CD14-positive monocyte (primary cell): ENCODE measurements around the gene EFCAB12. TPM values are rescaled to one million over a fixed set of nuclear protein-coding genes. Genes with fewer than 3 reads are reported as not detected.
A peak's percentile ranks its signal among the peaks of the same experiment; 100 is the strongest.

Source experiments
- DNase-seq, 3 donors: peaks; one replicate each; pipeline ENCODE4 v3.0.0-alpha.2; 2011 to 2022
- H2AFZ ChIP-seq: 2 replicates; pipeline ENCODE4 v1.6.0; 2012; ENCODE audit warnings: mild to moderate bottlenecking, low read depth, low read length, inconsistent platforms; ENCODE audit not compliant: insufficient read depth, poor library complexity, severe bottlenecking
- H3K27ac ChIP-seq, 2 donors: 1 replicate in 1 of 2; 2 replicates in 1 of 2; pipeline ENCODE4 v1.5.1; 2012 to 2013; ENCODE audit warnings: low read length in 2 of 2, control low read depth in 1 of 2, inconsistent platforms in 1 of 2, low read depth in 1 of 2, mild to moderate bottlenecking in 1 of 2
- H3K27me3 ChIP-seq, 2 donors: one replicate each; pipeline versions ENCODE4 v1.6.0 to v1.6.1; 2011 to 2013; ENCODE audit warnings: low read length in 2 of 2; ENCODE audit not compliant: control insufficient read depth in 2 of 2, insufficient read depth in 2 of 2
- H3K36me3 ChIP-seq, 2 donors: replicated peaks in 1 of 2; 1 replicate in 1 of 2; 2 replicates in 1 of 2; pipeline versions ENCODE4 v1.5.1 to v1.6.1; 2012 to 2013; ENCODE audit warnings: low read length in 2 of 2, control low read depth in 1 of 2, inconsistent platforms in 1 of 2, mild to moderate bottlenecking in 1 of 2; ENCODE audit not compliant: insufficient read depth in 2 of 2, control insufficient read depth in 1 of 2
- H3K4me1 ChIP-seq, 2 donors: 1 replicate in 1 of 2; 2 replicates in 1 of 2; pipeline versions ENCODE4 v1.5.1 to v1.6.1; 2012 to 2013; ENCODE audit warnings: low read length in 2 of 2, control low read depth in 1 of 2, inconsistent platforms in 1 of 2, mild to moderate bottlenecking in 1 of 2, moderate library complexity in 1 of 2; ENCODE audit not compliant: insufficient read depth in 2 of 2, control insufficient read depth in 1 of 2
- H3K4me2 ChIP-seq: replicated peaks from 2 replicates; pipeline ENCODE3; 2012; ENCODE audit warnings: low read length, moderate library complexity, mild to moderate bottlenecking; ENCODE audit not compliant: poor library complexity, severe bottlenecking; ENCODE audit errors: extremely low read depth
- H3K4me3 ChIP-seq, 3 experiments: fragments of 200-600 bp in 1 of 3; sonication (generic) in 1 of 3; replicated peaks in 1 of 3; 1 replicate in 2 of 3; 2 replicates in 1 of 3; pipeline ENCODE4 v1.5.1; 2011 to 2013; ENCODE audit warnings: low read length in 3 of 3, mild to moderate bottlenecking in 3 of 3, control low read depth in 2 of 3, low read depth in 2 of 3, inconsistent platforms in 1 of 3, moderate library complexity in 1 of 3
- H3K79me2 ChIP-seq: 2 replicates; pipeline ENCODE4 v1.6.0; 2012; ENCODE audit warnings: mild to moderate bottlenecking, control low read depth, inconsistent platforms, low read length, moderate library complexity; ENCODE audit not compliant: insufficient read depth
- H3K9ac ChIP-seq: 2 replicates; pipeline ENCODE4 v1.6.0; 2017; ENCODE audit warnings: low read length, mild to moderate bottlenecking; ENCODE audit not compliant: insufficient read depth, poor library complexity, severe bottlenecking
- H3K9me3 ChIP-seq, 2 donors: replicated peaks in 1 of 2; 1 replicate in 1 of 2; 2 replicates in 1 of 2; pipeline versions ENCODE4 v1.5.1 to v1.6.1; 2012 to 2013; ENCODE audit warnings: low read length in 2 of 2, control low read depth in 1 of 2; ENCODE audit not compliant: control insufficient read depth in 1 of 2, insufficient read depth in 1 of 2
- H4K20me1 ChIP-seq: 2 replicates; pipeline ENCODE4 v1.6.0; 2012; ENCODE audit warnings: mild to moderate bottlenecking, low read length, control low read depth, moderate library complexity; ENCODE audit not compliant: insufficient read depth
- H3K27ac Mint-ChIP-seq, 7 donors: one replicate each; pipeline ENCODE4 v1.8.0; 2020; ENCODE audit warnings: mild to moderate bottlenecking in 7 of 7, mixed read lengths in 7 of 7, moderate library complexity in 6 of 7, inconsistent platforms in 2 of 7
- H3K27me3 Mint-ChIP-seq, 3 donors: one replicate each; pipeline ENCODE4 v1.8.0; 2021 to 2022; ENCODE audit warnings: low read depth in 3 of 3, mild to moderate bottlenecking in 3 of 3, mixed read lengths in 3 of 3, moderate library complexity in 3 of 3, inconsistent platforms in 1 of 3
- H3K36me3 Mint-ChIP-seq, 2 donors: one replicate each; pipeline ENCODE4 v1.8.0; 2020; ENCODE audit warnings: mixed read lengths in 2 of 2, inconsistent platforms in 1 of 2, mild to moderate bottlenecking in 1 of 2
- H3K4me1 Mint-ChIP-seq: one replicate; pipeline ENCODE4 v1.8.0; 2020; ENCODE audit warnings: mild to moderate bottlenecking, mixed read lengths
- H3K4me3 Mint-ChIP-seq, 2 donors: one replicate each; pipeline ENCODE4 v1.8.0; 2020; ENCODE audit warnings: mild to moderate bottlenecking in 2 of 2, mixed read lengths in 2 of 2, moderate library complexity in 1 of 2
- H3K9me3 Mint-ChIP-seq, 7 donors: one replicate each; pipeline ENCODE4 v1.8.0; 2020 to 2022; ENCODE audit warnings: mixed read lengths in 7 of 7, mild to moderate bottlenecking in 6 of 7, moderate library complexity in 6 of 7, inconsistent platforms in 2 of 7
- CTCF ChIP-seq: fragments of 200-600 bp; IDR thresholded peaks from one replicate; pipeline ENCODE4 v1.8.0; 2022; ENCODE audit warnings: antibody characterized with exemption, mild to moderate bottlenecking
- WGBS: methylation state at CpG from one replicate; pipeline ENCODE4 v1.1.5; 2013; ENCODE audit warnings: missing lambda C conversion rate; ENCODE audit not compliant: insufficient coverage; 5-methylcytosine and 5-hydroxymethylcytosine counted together
- intact Hi-C, 2 donors: fragments of 100-400 bp; cut with micrococcal nuclease; formaldehyde crosslinking; loops; one replicate each; pipeline versions ENCODE4 v1.15.0 to v1.15.1; 2023
- polyA plus RNA-seq, 3 donors: library from polyadenylated mRNA; depleted of rRNA in 1 of 3; unstranded in 2 of 3; stranded (reverse) in 1 of 3; fragments of 300-500 nt in 2 of 3; fragments of >200 nt in 1 of 3; fragmentation: Illumina TruSeq in 2 of 3; gene quantifications; 1 replicate in 2 of 3; 2 replicates in 1 of 3; pipeline ENCODE4 v1.2.3, GENCODE V29; 2012 to 2021

Gene EFCAB12
- polyA plus RNA-seq, 3 donors, result 0.35 TPM; not detected in 2

- DNase-seq, result no peak
- 86% methylated on average over 1 of the region's 2 CpGs for WGBS
- no peaks in the 10 kb centered on the region for H3K27me3 ChIP-seq
- H3K79me2 ChIP-seq, result peaks cover 67% of the 10 kb centered on the region
- H3K9ac ChIP-seq, result no peak overlapping the region
- Mint-ChIP-seq H3K4me3 (no peak overlapping the region), H3K27ac (peak overlapping the region in 1 of 7 donors; percentile 53), H3K4me1 (peaks cover 64% of the 10 kb centered on the region), H3K36me3 (peaks cover 7 to 14% of the 10 kb centered on the region in 2 donors), H3K9me3 (no peaks in the 10 kb centered on the region), H3K27me3 (peaks cover 0 to 4% (median 0%) of the 10 kb centered on the region in 3 donors)
- peaks cover 51 to 62% of the 10 kb centered on the region in 2 donors for H3K4me1 ChIP-seq
- H3K4me2 ChIP-seq, result no peak overlapping the region
- peaks cover 15% of the 10 kb centered on the region for H4K20me1 ChIP-seq
- H3K27ac ChIP-seq, result no peak overlapping the region
- TF ChIP-seq CTCF, result no peak
- H3K36me3 ChIP-seq, result peaks cover 7 to 8% of the 10 kb centered on the region in 2 donors
- H3K9me3 ChIP-seq, result no peaks in the 10 kb centered on the region
- H3K4me3 ChIP-seq, result no peak overlapping the region
- intact Hi-C loops, result no loop called here
- H2AFZ ChIP-seq, result no peak overlapping the region
These were observed 14.1 kb upstream of the EFCAB12 start for GRCh38 chr3:129442486-129442885.

- TF ChIP-seq CTCF, result no peak
- peaks cover 71% of the 10 kb centered on the region for H3K79me2 ChIP-seq
- WGBS, result 13% methylated on average over 1 of the region's 4 CpGs
- no peak overlapping the region for H3K27ac ChIP-seq
- peaks cover 19% of the 10 kb centered on the region for H4K20me1 ChIP-seq
- intact Hi-C loops, result no loop called here
- no peak overlapping the region for H3K9ac ChIP-seq
- peaks cover 56 to 68% of the 10 kb centered on the region in 2 donors for H3K4me1 ChIP-seq
- H3K9me3 ChIP-seq, result no peaks in the 10 kb centered on the region
- Mint-ChIP-seq H3K27ac (peak overlapping the region in 3 of 7 donors; percentile 97 to 99 (median 98)), H3K36me3 (peaks cover 13 to 21% of the 10 kb centered on the region in 2 donors), H3K9me3 (no peaks in the 10 kb centered on the region), H3K4me3 (no peak overlapping the region), H3K27me3 (peaks cover 0 to 4% (median 0%) of the 10 kb centered on the region in 3 donors), H3K4me1 (peaks cover 69% of the 10 kb centered on the region)
- H3K27me3 ChIP-seq, result no peaks in the 10 kb centered on the region
- DNase-seq, result no peak
- H2AFZ ChIP-seq, result no peak overlapping the region
- H3K4me3 ChIP-seq, result no peak overlapping the region
- H3K4me2 ChIP-seq, result no peak overlapping the region
- peaks cover 14% of the 10 kb centered on the region in 2 donors for H3K36me3 ChIP-seq
These were observed 13.3 kb upstream of the EFCAB12 start for GRCh38 chr3:129441782-129442181.
